Stimulated activated CD8-positive, alpha-beta memory T cell treated with anti-CD3 and anti-CD28 coated beads, Interleukin-7, amount 100 ng/mL, for 48 hours (primary cell): ENCODE data around the gene PMPCA.

Experiments used
- DNase-seq, 2 donors: peaks; one replicate each; pipeline ENCODE4 v3.0.0-alpha.2; 2020; ENCODE audit warnings: low read depth in 1 of 2; ENCODE audit errors: extremely low read depth in 1 of 2

PMPCA gene

GRCh38 chr9:136373300-136374182, 36.9 kb upstream of the PMPCA start, which contains the start of gene CARD9:
Gene CARD9, minus strand, starts transcription at chr9:136373669. Its CDS starts 1,591 bp downstream, at chr9:136372078.
- DNase-seq: peak in 1 of 2 donors; percentile 12

- DNase-seq: no peak
Measured at GRCh38 chr9:136374183-136374575, 36.3 kb upstream of the PMPCA start.

- no peak for DNase-seq
Measured at GRCh38 chr9:136375096-136375495, 35.4 kb upstream of the PMPCA start.

- DNase-seq: no peak
Measured at GRCh38 chr9:136376457-136376856, 34.0 kb upstream of the PMPCA start.

- no peak for DNase-seq
Measured at GRCh38 chr9:136377341-136378169, 32.9 kb upstream of the PMPCA start.

- no peak for DNase-seq
Measured at GRCh38 chr9:136378170-136379002, 32.1 kb upstream of the PMPCA start.

GRCh38 chr9:136379003-136379287, 31.5 kb upstream of the PMPCA start:
- DNase-seq: no peak

- no peak for DNase-seq
Measured at GRCh38 chr9:136379401-136379800, 31.1 kb upstream of the PMPCA start.

GRCh38 chr9:136379891-136380290, 30.6 kb upstream of the PMPCA start:
- no peak for DNase-seq

- DNase-seq: no peak
Measured at GRCh38 chr9:136380381-136380780, 30.1 kb upstream of the PMPCA start.

- DNase-seq: no peak
Measured at GRCh38 chr9:136381311-136381710, 29.1 kb upstream of the PMPCA start.

- DNase-seq: no peak
Measured at GRCh38 chr9:136381966-136382513, 28.4 kb upstream of the PMPCA start.

- no peak for DNase-seq
Measured at GRCh38 chr9:136383436-136383835, 27.0 kb upstream of the PMPCA start.

- DNase-seq: peak in 1 of 2 donors; percentile 32
Measured at GRCh38 chr9:136385015-136385414, 25.4 kb upstream of the PMPCA start.

- DNase-seq: no peak
Measured at GRCh38 chr9:136386018-136386417, 24.4 kb upstream of the PMPCA start.

GRCh38 chr9:136387217-136387616, 23.2 kb upstream of the PMPCA start:
- DNase-seq: no peak

GRCh38 chr9:136389396-136389795, 21.1 kb upstream of the PMPCA start:
- DNase-seq: no peak

GRCh38 chr9:136391737-136392537, 18.5 kb upstream of the PMPCA start:
- no peak for DNase-seq

GRCh38 chr9:136392538-136393449, 17.7 kb upstream of the PMPCA start:
- DNase-seq: no peak
